Activated naive CD4-positive, alpha-beta T cell treated with anti-CD3 and anti-CD28 coated beads, Interleukin-2, amount 50 U/mL, for 72 hours (primary cell): ENCODE results near the gene SVIP. TPM values are rescaled to one million over a fixed set of nuclear protein-coding genes. Genes with fewer than 3 reads are reported as not detected.

ENCODE experiments used
- ATAC-seq, 2 donors: fragments of 150-1000 bp; cut with Tn5 transposase; 2 replicates each; pipeline ENCODE4 v1.10.0; 2021; ENCODE audit warnings: mild to moderate bottlenecking in 2 of 2, moderate library complexity in 2 of 2
- DNase-seq, 2 donors: peaks; one replicate each; pipeline ENCODE4 v3.0.0; 2021 to 2022; ENCODE audit warnings: low spot score in 2 of 2
- H3K27ac Mint-ChIP-seq, 2 donors: one replicate each; pipeline ENCODE4 v1.8.0; 2022; ENCODE audit warnings: mild to moderate bottlenecking in 2 of 2, mixed read lengths in 2 of 2
- H3K36me3 Mint-ChIP-seq, 2 donors: one replicate each; pipeline ENCODE4 v1.8.0; 2022; ENCODE audit warnings: mixed read lengths in 2 of 2
- H3K9me3 Mint-ChIP-seq, 2 donors: one replicate each; pipeline ENCODE4 v1.8.0; 2022; ENCODE audit warnings: mixed read lengths in 2 of 2
- total RNA-seq, 2 donors: library from RNA; stranded (reverse); gene quantifications; one replicate each; pipeline ENCODE4 v1.2.3, GENCODE V29; 2022

The SVIP gene
- total RNA-seq = 10 to 100 TPM; 46.6 to 70.2 TPM

- H3K36me3 Mint-ChIP-seq = peaks cover 6 to 10% of the 10 kb centered on the region in 2 donors
- peak within 1 kb of the TSS; percentile 91 to 93 for H3K27ac Mint-ChIP-seq
- DNase-seq (peak; percentile 94 to 95), ATAC-seq (peak; percentile 86 to 88)
- no peaks in the 10 kb centered on the region for H3K9me3 Mint-ChIP-seq
Measured at GRCh38 chr11:22829231-22830081, at the start of gene SVIP. Gene SVIP (minus strand): TSS chr11:22829801. CDS start chr11:22829748, 53 bp downstream.

DNA sequence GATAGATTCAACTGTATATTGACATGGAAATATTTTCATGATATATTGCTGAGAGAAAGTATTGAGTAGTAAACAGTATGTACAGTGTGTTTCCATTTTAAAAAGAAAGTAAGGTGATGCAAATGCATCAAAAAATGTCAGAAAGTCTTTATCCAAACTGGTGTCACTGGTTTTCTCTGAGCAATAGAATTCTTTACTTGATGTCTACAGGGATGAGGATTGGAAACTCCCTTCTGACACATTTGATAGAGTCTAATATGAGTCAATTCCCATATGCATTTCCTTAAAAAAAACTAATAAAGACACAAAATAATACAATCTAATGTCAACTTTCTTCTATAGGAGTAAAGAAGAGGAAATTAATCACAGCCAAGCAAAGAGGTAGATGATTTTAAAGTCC, 49.0 kb upstream of the SVIP start:
- ATAC-seq (no peak), DNase-seq (no peak)
- H3K36me3 Mint-ChIP-seq = no peaks in the 10 kb centered on the region
- no peak overlapping the region for H3K27ac Mint-ChIP-seq
- H3K9me3 Mint-ChIP-seq = no peaks in the 10 kb centered on the region

GRCh38 chr11:22878039-22878438, 48.4 kb upstream of the SVIP start:
- Mint-ChIP-seq H3K9me3 (no peaks in the 10 kb centered on the region), H3K36me3 (no peaks in the 10 kb centered on the region), H3K27ac (no peak overlapping the region)
- ATAC-seq = no peak
- no peak for DNase-seq

- ATAC-seq (peak; percentile 59 to 86), DNase-seq (peak in 1 of 2 donors; percentile 61)
- Mint-ChIP-seq H3K36me3 (no peaks in the 10 kb centered on the region), H3K27ac (no peak overlapping the region), H3K9me3 (no peaks in the 10 kb centered on the region)
Measured at GRCh38 chr11:22875869-22876473, 46.4 kb upstream of the SVIP start.

DNA sequence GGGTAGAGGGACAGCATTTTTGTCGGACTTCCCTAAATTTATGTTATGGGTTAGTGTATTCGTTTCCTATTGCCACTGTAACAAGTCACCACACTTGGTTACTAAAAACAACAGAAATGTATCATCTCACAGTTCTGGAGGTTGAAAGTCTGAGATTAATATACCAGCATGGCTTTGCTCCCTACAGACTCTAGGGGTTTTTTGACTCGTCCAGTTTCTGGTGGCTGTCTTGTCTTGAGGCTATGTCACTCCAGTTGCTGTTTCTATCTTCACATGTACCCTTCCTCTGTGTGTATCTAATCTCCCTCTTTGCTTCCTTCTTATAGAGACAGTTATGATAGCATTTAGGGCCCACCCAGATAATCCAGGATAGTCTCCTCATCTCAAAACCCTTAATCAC, 39.7 kb upstream of the SVIP start:
- H3K36me3 Mint-ChIP-seq = peaks cover 0 to 4% of the 10 kb centered on the region in 2 donors
- ATAC-seq = no peak
- H3K9me3 Mint-ChIP-seq = no peaks in the 10 kb centered on the region
- DNase-seq = no peak
- no peak overlapping the region for H3K27ac Mint-ChIP-seq

- ATAC-seq (no peak), DNase-seq (no peak)
- no peaks in the 10 kb centered on the region for H3K9me3 Mint-ChIP-seq
- H3K36me3 Mint-ChIP-seq = peaks cover 0 to 5% of the 10 kb centered on the region in 2 donors
- H3K27ac Mint-ChIP-seq = no peak within 1 kb of the TSS
Measured at GRCh38 chr11:22860241-22860640, 30.6 kb upstream of the SVIP start, which contains the start of gene CCDC179. Gene CCDC179 (minus strand): TSS chr11:22860474. CDS start chr11:22860421, 53 bp downstream.

DNA sequence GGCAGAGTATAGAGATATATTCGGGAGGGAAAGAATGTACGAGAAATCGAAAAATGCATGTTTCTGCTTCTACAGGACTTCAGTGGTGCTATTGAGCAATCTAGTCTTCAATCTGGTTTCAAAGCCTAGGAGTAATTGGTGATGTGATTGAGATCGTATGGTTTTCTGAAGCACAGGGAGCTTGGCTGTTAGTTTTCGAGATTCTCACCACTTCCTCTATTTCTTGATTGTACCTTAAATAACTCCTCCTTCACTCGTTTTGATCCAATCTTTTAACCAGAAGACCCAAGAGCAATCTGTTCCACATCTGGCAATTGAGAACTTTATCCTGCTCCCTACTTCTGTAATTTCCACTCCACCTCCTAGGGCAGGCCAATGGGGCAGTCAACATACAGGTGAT, 30.2 kb upstream of the SVIP start:
- ATAC-seq (no peak), DNase-seq (no peak)
- Mint-ChIP-seq H3K9me3 (no peaks in the 10 kb centered on the region), H3K27ac (no peak overlapping the region), H3K36me3 (peaks cover 0 to 5% of the 10 kb centered on the region in 2 donors)

DNA sequence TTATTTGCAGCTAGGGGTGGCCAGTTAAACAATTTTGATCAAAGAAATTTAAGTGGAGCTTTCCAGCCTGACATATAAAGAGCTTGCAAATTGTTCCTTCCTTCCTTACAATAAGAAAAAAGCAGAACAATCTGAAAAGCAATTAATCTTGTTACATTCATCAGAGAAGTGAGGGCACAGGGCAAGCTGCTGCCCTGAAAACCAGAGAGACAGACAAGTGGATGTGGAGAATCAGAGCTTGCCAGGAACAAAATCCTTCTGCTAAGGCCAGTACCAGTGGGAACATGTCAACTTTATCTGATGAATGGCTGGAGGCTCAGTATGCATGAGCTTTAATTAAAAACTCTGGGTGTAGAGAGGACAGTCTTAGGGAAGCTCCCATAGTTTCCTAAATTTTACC, 21.9 kb upstream of the SVIP start:
- H3K9me3 Mint-ChIP-seq = peaks cover 0 to 6% of the 10 kb centered on the region in 2 donors
- H3K36me3 Mint-ChIP-seq = peaks cover 0 to 8% of the 10 kb centered on the region in 2 donors
- DNase-seq = no peak
- H3K27ac Mint-ChIP-seq = no peak overlapping the region
- no peak for ATAC-seq

DNA sequence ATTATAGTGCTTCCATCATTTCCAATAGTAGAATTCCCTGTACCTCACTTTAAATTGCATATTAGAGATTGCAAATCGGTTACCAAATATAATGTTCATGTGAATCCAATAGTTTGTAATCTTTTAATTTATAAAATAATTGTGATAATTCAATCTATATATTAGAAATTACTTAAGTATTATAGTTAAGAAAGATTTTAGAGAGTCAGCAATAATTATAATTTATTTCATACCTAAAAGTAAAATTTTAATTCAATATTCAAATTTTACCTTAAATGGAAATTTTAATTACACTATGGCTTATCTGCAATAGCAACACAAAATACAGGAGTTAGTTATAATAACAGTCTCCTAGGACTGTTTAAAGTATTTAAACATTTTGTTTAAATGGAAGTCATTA, 17.1 kb upstream of the SVIP start:
- Mint-ChIP-seq H3K36me3 (peaks cover 0 to 20% of the 10 kb centered on the region in 2 donors), H3K27ac (no peak overlapping the region), H3K9me3 (no peaks in the 10 kb centered on the region)
- no peak for DNase-seq
- ATAC-seq = no peak

DNA sequence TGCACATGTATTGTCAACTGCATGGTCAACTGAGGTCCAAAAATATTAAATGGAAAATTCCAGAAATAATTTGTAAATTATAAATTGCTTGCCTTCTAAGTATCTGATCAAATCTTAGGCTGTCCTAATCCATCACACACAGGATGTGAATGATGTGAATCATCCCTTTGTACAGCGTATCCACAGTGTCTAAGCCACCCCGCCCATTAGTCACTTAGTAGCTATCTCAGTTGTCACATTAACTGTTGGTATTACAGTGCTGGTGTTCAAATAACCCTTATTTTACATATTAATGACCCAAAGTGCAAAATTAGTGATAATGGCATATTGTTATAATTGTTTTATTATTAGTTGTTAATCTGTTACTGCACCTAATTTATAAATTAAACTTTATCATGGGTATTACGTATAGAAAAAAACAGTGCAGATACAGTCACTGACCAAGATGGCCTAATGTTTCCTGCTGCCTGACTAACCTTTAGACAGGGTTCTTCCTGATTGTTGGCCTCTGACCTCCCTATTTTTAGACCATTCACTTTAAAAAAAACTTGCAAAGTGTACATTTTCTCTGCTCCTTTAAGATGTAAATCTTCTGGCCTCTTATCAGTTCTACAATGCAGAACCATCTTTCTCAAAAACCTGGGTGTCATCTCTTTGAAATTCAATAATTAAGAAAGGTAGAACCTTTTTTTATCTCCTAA, 2.9 kb upstream of the SVIP start:
- no peak overlapping the region for H3K27ac Mint-ChIP-seq
- DNase-seq = no peak
- no peaks in the 10 kb centered on the region for H3K9me3 Mint-ChIP-seq
- peaks cover 6 to 13% of the 10 kb centered on the region in 2 donors for H3K36me3 Mint-ChIP-seq
- ATAC-seq = no peak

- Mint-ChIP-seq H3K9me3 (no peaks in the 10 kb centered on the region), H3K36me3 (peaks cover 6 to 13% of the 10 kb centered on the region in 2 donors), H3K27ac (peak overlapping the region in 1 of 2 donors; percentile 91)
- ATAC-seq (no peak), DNase-seq (no peak)
Measured at GRCh38 chr11:22830082-22830414, 447 bp upstream of the SVIP start.

- peaks cover 6 to 7% of the 10 kb centered on the region in 2 donors for H3K36me3 Mint-ChIP-seq
- H3K9me3 Mint-ChIP-seq = no peaks in the 10 kb centered on the region
- ATAC-seq (no peak), DNase-seq (no peak)
- peak overlapping the region; percentile 87 to 91 for H3K27ac Mint-ChIP-seq
Measured at GRCh38 chr11:22828373-22828772, 1.2 kb downstream of the SVIP start.

- Mint-ChIP-seq H3K27ac (no peak overlapping the region), H3K9me3 (peaks cover 0 to 10% of the 10 kb centered on the region in 2 donors), H3K36me3 (peaks cover 15 to 31% of the 10 kb centered on the region in 2 donors)
- ATAC-seq (no peak), DNase-seq (no peak)
Measured at GRCh38 chr11:22822203-22822602, 7.4 kb downstream of the SVIP start.

GRCh38 chr11:22809893-22810292, 19.7 kb downstream of the SVIP start:
- no peak for ATAC-seq
- H3K36me3 Mint-ChIP-seq = peaks cover 5 to 8% of the 10 kb centered on the region in 2 donors
- DNase-seq = no peak
- H3K9me3 Mint-ChIP-seq = peaks cover 5 to 13% of the 10 kb centered on the region in 2 donors
- H3K27ac Mint-ChIP-seq = no peak overlapping the region

DNA sequence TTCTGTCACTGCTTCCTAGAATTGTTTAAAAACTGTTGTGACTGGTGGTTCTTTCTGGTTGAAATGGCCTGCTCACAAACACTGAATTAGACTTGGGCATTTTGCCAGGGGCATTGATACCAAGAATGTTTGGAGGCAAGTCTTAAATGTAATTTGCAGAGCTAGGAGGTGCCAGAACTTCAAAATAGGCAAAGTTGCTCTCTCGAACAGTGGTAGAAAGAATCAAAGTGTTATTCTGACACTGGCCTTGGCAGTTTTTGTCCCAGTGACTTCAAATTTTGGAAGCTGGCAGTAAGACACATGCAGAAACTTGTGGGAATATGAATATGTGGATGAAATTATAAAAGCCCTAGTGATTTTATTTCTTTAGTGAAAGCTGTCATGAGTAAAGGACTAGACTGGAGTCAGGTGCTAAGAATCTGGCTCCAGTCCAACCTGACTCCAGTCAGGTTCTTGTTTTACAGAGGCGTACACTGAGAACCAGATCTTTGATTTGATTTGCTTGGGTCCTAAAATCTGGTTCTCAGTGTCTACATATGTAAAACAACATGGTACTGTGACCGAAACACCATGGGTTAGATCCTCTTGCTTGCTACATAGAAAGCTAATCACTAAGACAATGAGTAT, 20.9 kb downstream of the SVIP start:
- no peak for ATAC-seq
- H3K9me3 Mint-ChIP-seq = peaks cover 5 to 8% of the 10 kb centered on the region in 2 donors
- H3K36me3 Mint-ChIP-seq = peaks cover 5% of the 10 kb centered on the region in 2 donors
- no peak for DNase-seq
- H3K27ac Mint-ChIP-seq = no peak overlapping the region

GRCh38 chr11:22807855-22808570, 21.6 kb downstream of the SVIP start:
- Mint-ChIP-seq H3K9me3 (peaks cover 5 to 8% of the 10 kb centered on the region in 2 donors), H3K36me3 (peaks cover 5% of the 10 kb centered on the region in 2 donors), H3K27ac (no peak overlapping the region)
- no peak for DNase-seq
- ATAC-seq = no peak
